Neural cell (in vitro differentiated cells): ENCODE results near the gene CSH2. TPM values are rescaled to one million over a fixed set of nuclear protein-coding genes. Genes with fewer than 3 reads are reported as not detected.

ENCODE experiments used
- H2AFZ ChIP-seq: fragments of 200-600, 300-800 bp; sonication (generic), shearing (Covaris generic); 2 replicates; pipeline ENCODE4 v1.6.0; 2014; ENCODE audit warnings: low read depth, mild to moderate bottlenecking, antibody characterized with exemption, low read length, moderate library complexity
- H3F3A ChIP-seq: fragments of 200-600 bp; shearing (Covaris generic); 2 replicates; pipeline ENCODE4 v1.6.1; 2016; ENCODE audit warnings: mild to moderate bottlenecking, moderate library complexity, mixed read lengths, antibody characterized with exemption, low read length; ENCODE audit not compliant: insufficient read depth, poor library complexity, severe bottlenecking
- H3K27ac ChIP-seq: fragments of 200-600, 300-800 bp; sonication (generic), shearing (Covaris generic); 2 replicates; pipeline ENCODE4 v1.5.1; 2014; ENCODE audit warnings: mild to moderate bottlenecking, low read length, moderate library complexity
- H3K27me3 ChIP-seq: fragments of 300-800, 200-600 bp; sonication (generic), shearing (Covaris generic); 2 replicates; pipeline ENCODE4 v1.6.0; 2014; ENCODE audit warnings: mild to moderate bottlenecking, low read depth, low read length, moderate library complexity; ENCODE audit not compliant: insufficient read depth
- H3K36me3 ChIP-seq: fragments of 300-800, 200-600 bp; sonication (generic), shearing (Covaris generic); 2 replicates; pipeline ENCODE4 v1.5.1; 2014; ENCODE audit warnings: mild to moderate bottlenecking, antibody characterized with exemption, low read length, moderate library complexity; ENCODE audit not compliant: insufficient read depth
- H3K4me2 ChIP-seq: fragments of 300-800, 200-600 bp; sonication (generic), shearing (Covaris generic); 2 replicates; pipeline ENCODE4 v1.6.0; 2014; ENCODE audit warnings: mild to moderate bottlenecking, low read length
- H3K4me3 ChIP-seq: fragments of 300-800, 200-600 bp; sonication (generic), shearing (Covaris generic); 2 replicates; pipeline ENCODE4 v1.5.1; 2014; ENCODE audit warnings: mild to moderate bottlenecking, low read length, moderate library complexity
- H3K79me2 ChIP-seq: fragments of 200-600 bp; shearing (Covaris generic); replicated peaks from 2 replicates; pipeline ENCODE4 v1.6.0; 2014; ENCODE audit warnings: mild to moderate bottlenecking, low read length, moderate library complexity; ENCODE audit not compliant: insufficient read depth
- H3K9ac ChIP-seq: fragments of 300-800, 200-600 bp; sonication (generic), shearing (Covaris generic); 2 replicates; pipeline ENCODE4 v1.6.1; 2016; ENCODE audit warnings: mild to moderate bottlenecking, low read length, mixed read lengths
- H3K9me2 ChIP-seq: fragments of 200-600 bp; shearing (Covaris generic); 2 replicates; pipeline ENCODE4 v1.6.1; 2016; ENCODE audit warnings: mild to moderate bottlenecking, low read length, mixed read lengths; ENCODE audit not compliant: insufficient read depth
- H3K9me3 ChIP-seq: fragments of 200-600, 300-800 bp; sonication (generic), shearing (Covaris generic); 2 replicates; pipeline ENCODE4 v1.6.1; 2016; ENCODE audit warnings: mild to moderate bottlenecking, mixed run types, low read length, moderate library complexity, mixed read lengths
- H4K20me1 ChIP-seq: fragments of 200-600 bp; shearing (Covaris generic); 2 replicates; pipeline ENCODE4 v1.6.1; 2016; ENCODE audit warnings: mild to moderate bottlenecking, mixed run types; ENCODE audit not compliant: insufficient read depth
- EP300 ChIP-seq: fragments of 450-650 bp; conservative IDR thresholded peaks from 2 replicates; pipeline ENCODE4 v1.6.1; 2014; ENCODE audit warnings: antibody characterized with exemption, mild to moderate bottlenecking, moderate library complexity; ENCODE audit not compliant: poor library complexity, severe bottlenecking
- EZH2 ChIP-seq: fragments of 200-600, 300-800 bp; shearing (Covaris generic), sonication (generic); IDR thresholded peaks from 2 replicates; pipeline ENCODE4 v1.6.1; 2014; ENCODE audit warnings: antibody characterized with exemption, low read length, borderline replicate concordance, mild to moderate bottlenecking; ENCODE audit not compliant: insufficient read depth, poor library complexity, severe bottlenecking
- MXI1 ChIP-seq: fragments of 450-650 bp; conservative IDR thresholded peaks from 2 replicates; pipeline ENCODE4 v1.6.1; 2014; ENCODE audit warnings: antibody characterized with exemption, mild to moderate bottlenecking; ENCODE audit not compliant: poor library complexity, severe bottlenecking
- POLR2AphosphoS5 ChIP-seq: IDR thresholded peaks from 2 replicates; pipeline ENCODE4 v1.6.1; 2012
- RAD21 ChIP-seq: fragments of 450-650 bp; conservative IDR thresholded peaks from 2 replicates; pipeline ENCODE4 v1.6.1; 2014; ENCODE audit warnings: antibody characterized with exemption, mild to moderate bottlenecking, moderate library complexity
- SMC3 ChIP-seq: fragments of 450-650 bp; conservative IDR thresholded peaks from 2 replicates; pipeline ENCODE4 v1.6.1; 2014; ENCODE audit warnings: antibody characterized with exemption, mild to moderate bottlenecking, moderate library complexity; ENCODE audit not compliant: poor library complexity
- TAF1 ChIP-seq: IDR thresholded peaks from 2 replicates; pipeline ENCODE4 v1.6.1; 2012; ENCODE audit warnings: low read depth
- polyA plus RNA-seq: library from polyadenylated mRNA; depleted of rRNA; stranded (reverse); fragments of >200 nt; gene quantifications from 2 replicates; pipeline ENCODE4 v1.2.3, GENCODE V29; 2014
- TF ChIP-seq, protein P1 (sequence below): fragments of 450-650 bp; IDR thresholded peaks from 2 replicates; pipeline ENCODE4 v1.5.1; 2014; ENCODE audit warnings: antibody characterized with exemption, mild to moderate bottlenecking, moderate library complexity; ENCODE audit not compliant: poor library complexity, severe bottlenecking
- TF ChIP-seq, protein P2 (sequence below): IDR thresholded peaks from 2 replicates; pipeline ENCODE4 v1.6.1; 2012; ENCODE audit warnings: borderline replicate concordance

CSH2 gene
- polyA plus RNA-seq, 1 donor from 2014 or later: not detected

DNA sequence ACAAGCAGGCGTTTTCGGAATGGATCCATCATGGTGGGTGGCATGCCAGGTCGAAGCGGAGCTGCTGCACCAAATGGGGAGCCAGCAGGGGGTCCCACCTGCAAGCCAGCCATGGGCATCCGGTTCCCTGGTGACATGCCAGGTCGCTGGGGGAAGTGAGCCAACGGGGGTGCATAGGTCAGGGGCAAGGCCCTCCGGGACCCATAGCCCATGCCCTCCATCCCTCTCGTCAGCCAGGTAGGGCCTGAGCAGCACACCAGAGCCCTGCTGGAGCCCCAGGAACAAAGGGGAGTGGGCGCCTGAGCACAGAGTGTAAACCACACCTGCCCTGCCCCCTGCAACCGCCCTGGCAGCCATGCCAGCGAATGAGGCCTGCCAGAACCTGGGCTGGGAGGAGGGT, 36.0 kb downstream of the CSH2 start:
- H3K79me2 ChIP-seq: peaks cover 15% of the 10 kb centered on the region
- H3K27ac ChIP-seq: no peak overlapping the region
- no peaks in the 10 kb centered on the region for H3K36me3 ChIP-seq
- H2AFZ ChIP-seq: no peak overlapping the region
- H3K9ac ChIP-seq: no peak overlapping the region
- H3K4me3 ChIP-seq: no peak overlapping the region
- H4K20me1 ChIP-seq: no peaks in the 10 kb centered on the region
- no peak overlapping the region for H3K4me2 ChIP-seq
- no peaks in the 10 kb centered on the region for H3K9me3 ChIP-seq
- no peaks in the 10 kb centered on the region for H3K27me3 ChIP-seq
- no peaks in the 10 kb centered on the region for H3F3A ChIP-seq
- TF ChIP-seq, protein P1, sequence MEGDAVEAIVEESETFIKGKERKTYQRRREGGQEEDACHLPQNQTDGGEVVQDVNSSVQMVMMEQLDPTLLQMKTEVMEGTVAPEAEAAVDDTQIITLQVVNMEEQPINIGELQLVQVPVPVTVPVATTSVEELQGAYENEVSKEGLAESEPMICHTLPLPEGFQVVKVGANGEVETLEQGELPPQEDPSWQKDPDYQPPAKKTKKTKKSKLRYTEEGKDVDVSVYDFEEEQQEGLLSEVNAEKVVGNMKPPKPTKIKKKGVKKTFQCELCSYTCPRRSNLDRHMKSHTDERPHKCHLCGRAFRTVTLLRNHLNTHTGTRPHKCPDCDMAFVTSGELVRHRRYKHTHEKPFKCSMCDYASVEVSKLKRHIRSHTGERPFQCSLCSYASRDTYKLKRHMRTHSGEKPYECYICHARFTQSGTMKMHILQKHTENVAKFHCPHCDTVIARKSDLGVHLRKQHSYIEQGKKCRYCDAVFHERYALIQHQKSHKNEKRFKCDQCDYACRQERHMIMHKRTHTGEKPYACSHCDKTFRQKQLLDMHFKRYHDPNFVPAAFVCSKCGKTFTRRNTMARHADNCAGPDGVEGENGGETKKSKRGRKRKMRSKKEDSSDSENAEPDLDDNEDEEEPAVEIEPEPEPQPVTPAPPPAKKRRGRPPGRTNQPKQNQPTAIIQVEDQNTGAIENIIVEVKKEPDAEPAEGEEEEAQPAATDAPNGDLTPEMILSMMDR: no peak
- H3K9me2 ChIP-seq: no peaks in the 10 kb centered on the region

DNA sequence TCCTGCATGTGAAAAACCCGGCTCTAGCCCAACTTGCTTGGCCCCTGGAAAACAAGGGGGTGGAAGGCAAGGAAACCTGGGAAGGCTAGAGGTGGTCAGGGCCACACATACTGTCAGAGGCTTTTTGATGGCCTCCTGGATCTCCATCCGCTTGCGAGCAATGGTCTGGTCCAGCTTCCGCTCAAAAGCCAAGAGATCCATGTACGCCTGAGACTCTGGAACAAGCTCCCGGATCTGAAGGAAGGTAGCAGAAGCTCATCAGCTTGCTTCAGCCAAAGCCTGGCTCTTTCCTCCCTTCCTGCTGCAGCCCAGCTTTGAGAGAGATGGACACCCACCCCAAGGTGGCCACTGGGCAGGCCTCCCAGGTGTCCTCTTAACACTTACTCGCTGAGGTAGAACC, 36.7 kb downstream of the CSH2 start:
- Histone ChIP-seq H2AFZ (no peak overlapping the region), H3K9ac (no peak overlapping the region), H3K4me2 (no peak overlapping the region), H4K20me1 (no peaks in the 10 kb centered on the region), H3K36me3 (no peaks in the 10 kb centered on the region), H3K27me3 (no peaks in the 10 kb centered on the region), H3K79me2 (peaks cover 15% of the 10 kb centered on the region), H3F3A (no peaks in the 10 kb centered on the region), H3K27ac (no peak overlapping the region), H3K4me3 (no peak overlapping the region), H3K9me3 (no peaks in the 10 kb centered on the region), H3K9me2 (no peaks in the 10 kb centered on the region)
- TF ChIP-seq MXI1: no peak
- TF ChIP-seq, protein P1: no peak
- no peak for TF ChIP-seq SMC3
- no peak for TF ChIP-seq EZH2
- no peak for TF ChIP-seq EP300
- no peak for TF ChIP-seq TAF1
- TF ChIP-seq POLR2AphosphoS5: no peak
- no peak for TF ChIP-seq RAD21
- TF ChIP-seq, protein P2, sequence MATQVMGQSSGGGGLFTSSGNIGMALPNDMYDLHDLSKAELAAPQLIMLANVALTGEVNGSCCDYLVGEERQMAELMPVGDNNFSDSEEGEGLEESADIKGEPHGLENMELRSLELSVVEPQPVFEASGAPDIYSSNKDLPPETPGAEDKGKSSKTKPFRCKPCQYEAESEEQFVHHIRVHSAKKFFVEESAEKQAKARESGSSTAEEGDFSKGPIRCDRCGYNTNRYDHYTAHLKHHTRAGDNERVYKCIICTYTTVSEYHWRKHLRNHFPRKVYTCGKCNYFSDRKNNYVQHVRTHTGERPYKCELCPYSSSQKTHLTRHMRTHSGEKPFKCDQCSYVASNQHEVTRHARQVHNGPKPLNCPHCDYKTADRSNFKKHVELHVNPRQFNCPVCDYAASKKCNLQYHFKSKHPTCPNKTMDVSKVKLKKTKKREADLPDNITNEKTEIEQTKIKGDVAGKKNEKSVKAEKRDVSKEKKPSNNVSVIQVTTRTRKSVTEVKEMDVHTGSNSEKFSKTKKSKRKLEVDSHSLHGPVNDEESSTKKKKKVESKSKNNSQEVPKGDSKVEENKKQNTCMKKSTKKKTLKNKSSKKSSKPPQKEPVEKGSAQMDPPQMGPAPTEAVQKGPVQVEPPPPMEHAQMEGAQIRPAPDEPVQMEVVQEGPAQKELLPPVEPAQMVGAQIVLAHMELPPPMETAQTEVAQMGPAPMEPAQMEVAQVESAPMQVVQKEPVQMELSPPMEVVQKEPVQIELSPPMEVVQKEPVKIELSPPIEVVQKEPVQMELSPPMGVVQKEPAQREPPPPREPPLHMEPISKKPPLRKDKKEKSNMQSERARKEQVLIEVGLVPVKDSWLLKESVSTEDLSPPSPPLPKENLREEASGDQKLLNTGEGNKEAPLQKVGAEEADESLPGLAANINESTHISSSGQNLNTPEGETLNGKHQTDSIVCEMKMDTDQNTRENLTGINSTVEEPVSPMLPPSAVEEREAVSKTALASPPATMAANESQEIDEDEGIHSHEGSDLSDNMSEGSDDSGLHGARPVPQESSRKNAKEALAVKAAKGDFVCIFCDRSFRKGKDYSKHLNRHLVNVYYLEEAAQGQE: no peak
